Glutamatergic neuron (in vitro differentiated cells): ENCODE measurements around the gene GP1BB. TPM values are rescaled to one million over a fixed set of nuclear protein-coding genes. Genes with fewer than 3 reads are reported as not detected.

Experiments
- DNase-seq: peaks from one replicate; pipeline ENCODE4 v3.0.0; 2022
- H3K27ac Mint-ChIP-seq: one replicate; pipeline ENCODE4 v1.8.0; 2020; ENCODE audit warnings: mild to moderate bottlenecking, mixed read lengths, inconsistent platforms; ENCODE audit not compliant: unreplicated experiment
- H3K27me3 Mint-ChIP-seq: one replicate; pipeline ENCODE4 v1.8.0; 2020; ENCODE audit warnings: mild to moderate bottlenecking, moderate library complexity, mixed read lengths, inconsistent platforms; ENCODE audit not compliant: unreplicated experiment
- H3K36me3 Mint-ChIP-seq: one replicate; pipeline ENCODE4 v1.8.0; 2020; ENCODE audit warnings: mild to moderate bottlenecking, mixed read lengths, inconsistent platforms; ENCODE audit not compliant: unreplicated experiment
- H3K4me1 Mint-ChIP-seq: one replicate; pipeline ENCODE4 v1.8.0; 2020; ENCODE audit warnings: mild to moderate bottlenecking, low read depth, mixed read lengths, inconsistent platforms; ENCODE audit not compliant: unreplicated experiment
- H3K4me3 Mint-ChIP-seq: one replicate; pipeline ENCODE4 v1.8.0; 2020; ENCODE audit warnings: mild to moderate bottlenecking, mixed read lengths, inconsistent platforms; ENCODE audit not compliant: unreplicated experiment
- H3K9me3 Mint-ChIP-seq: one replicate; pipeline ENCODE4 v1.8.0; 2020; ENCODE audit warnings: mild to moderate bottlenecking, moderate library complexity, mixed read lengths, inconsistent platforms; ENCODE audit not compliant: unreplicated experiment
- CTCF ChIP-seq: fragments of 200-600 bp; sonication (generic); IDR thresholded peaks from one replicate; pipeline ENCODE4 v1.5.0; 2021; ENCODE audit not compliant: partially characterized antibody, unreplicated experiment
- total RNA-seq: library from RNA; stranded (reverse); fragmentation: NEBNext Ultra II Directional; extraction: Animal tissue kit (Norgen Biotek cat#: 25700); gene quantifications from one replicate; pipeline ENCODE4 v1.2.1, GENCODE V29; 2021; ENCODE audit not compliant: unreplicated experiment

Gene GP1BB
- total RNA-seq, 1 donor from 2014 or later: 8.3 TPM

GRCh38 chr22:19734163-19734562 lies 10.8 kb downstream of the GP1BB start:
- peaks cover 3% of the 10 kb centered on the region for H3K4me1 Mint-ChIP-seq
- no peaks in the 10 kb centered on the region for H3K36me3 Mint-ChIP-seq
- DNase-seq: no peak
- peaks cover 11% of the 10 kb centered on the region for H3K27me3 Mint-ChIP-seq
- TF ChIP-seq CTCF: no peak
- H3K27ac Mint-ChIP-seq: no peak overlapping the region
- H3K4me3 Mint-ChIP-seq: no peak overlapping the region
- peaks cover 2% of the 10 kb centered on the region for H3K9me3 Mint-ChIP-seq

GRCh38 chr22:19734837-19735382 lies 11.6 kb downstream of the GP1BB start:
- Mint-ChIP-seq H3K4me1 (peaks cover 3% of the 10 kb centered on the region), H3K36me3 (no peaks in the 10 kb centered on the region), H3K27me3 (peaks cover 11% of the 10 kb centered on the region), H3K27ac (no peak overlapping the region), H3K9me3 (peaks cover 2% of the 10 kb centered on the region), H3K4me3 (no peak overlapping the region)
- no peak for DNase-seq
- TF ChIP-seq CTCF: no peak

GRCh38 chr22:19735665-19736510 lies 12.5 kb downstream of the GP1BB start:
- no peak for DNase-seq
- Mint-ChIP-seq H3K27me3 (peaks cover 9% of the 10 kb centered on the region), H3K27ac (no peak overlapping the region), H3K4me3 (no peak overlapping the region), H3K36me3 (no peaks in the 10 kb centered on the region), H3K9me3 (peaks cover 2% of the 10 kb centered on the region), H3K4me1 (peaks cover 3% of the 10 kb centered on the region)
- TF ChIP-seq CTCF: no peak

GRCh38 chr22:19737846-19738663 lies 14.7 kb downstream of the GP1BB start:
- Mint-ChIP-seq H3K4me1 (peaks cover under 1% of the 10 kb centered on the region), H3K9me3 (peaks cover 2% of the 10 kb centered on the region), H3K27me3 (peaks cover 7% of the 10 kb centered on the region), H3K36me3 (no peaks in the 10 kb centered on the region), H3K27ac (no peak overlapping the region), H3K4me3 (no peak overlapping the region)
- TF ChIP-seq CTCF: no peak
- DNase-seq: no peak
